Prostate gland (tissue), 2 donors: ENCODE measurements around the gene SREK1IP1.

Experiments
- POLR2A ChIP-seq: fragments of 450-650 bp; IDR thresholded peaks from one replicate; pipeline ENCODE4 v1.6.1; 2016; ENCODE audit warnings: antibody characterized with exemption, mild to moderate bottlenecking
- TF ChIP-seq, protein P1 (sequence below), 4 experiments: fragments of 200-600 bp in 2 of 4; fragments of 450-650 bp in 2 of 4; sonication (generic) in 2 of 4; IDR thresholded peaks; 1 replicate in 3 of 4; 2 replicates in 1 of 4; pipeline ENCODE4 v1.5.1; 2016 to 2019; ENCODE audit warnings: antibody characterized with exemption in 4 of 4, mild to moderate bottlenecking in 2 of 4, moderate library complexity in 2 of 4

DNA sequence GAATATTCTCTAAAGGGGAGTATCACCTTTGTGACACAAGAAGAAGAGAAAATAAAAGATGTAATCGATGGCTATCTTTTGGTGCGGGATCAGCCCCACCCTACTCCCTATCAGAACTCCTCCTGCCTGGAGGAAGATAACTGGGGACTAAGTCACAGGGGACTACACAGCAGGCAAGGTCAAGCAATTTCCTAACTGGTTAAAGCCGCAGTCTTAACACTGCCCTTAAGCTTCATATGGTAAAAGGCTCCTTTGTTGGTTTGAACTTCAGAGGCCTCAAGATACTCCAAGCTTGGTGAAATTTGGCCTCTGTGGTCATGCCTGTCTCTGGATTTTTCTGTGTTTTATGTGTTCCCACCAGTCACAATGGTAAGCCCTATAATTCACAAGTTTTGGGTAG is 79.5 kb downstream of the SREK1IP1 start:
- TF ChIP-seq, protein P1, sequence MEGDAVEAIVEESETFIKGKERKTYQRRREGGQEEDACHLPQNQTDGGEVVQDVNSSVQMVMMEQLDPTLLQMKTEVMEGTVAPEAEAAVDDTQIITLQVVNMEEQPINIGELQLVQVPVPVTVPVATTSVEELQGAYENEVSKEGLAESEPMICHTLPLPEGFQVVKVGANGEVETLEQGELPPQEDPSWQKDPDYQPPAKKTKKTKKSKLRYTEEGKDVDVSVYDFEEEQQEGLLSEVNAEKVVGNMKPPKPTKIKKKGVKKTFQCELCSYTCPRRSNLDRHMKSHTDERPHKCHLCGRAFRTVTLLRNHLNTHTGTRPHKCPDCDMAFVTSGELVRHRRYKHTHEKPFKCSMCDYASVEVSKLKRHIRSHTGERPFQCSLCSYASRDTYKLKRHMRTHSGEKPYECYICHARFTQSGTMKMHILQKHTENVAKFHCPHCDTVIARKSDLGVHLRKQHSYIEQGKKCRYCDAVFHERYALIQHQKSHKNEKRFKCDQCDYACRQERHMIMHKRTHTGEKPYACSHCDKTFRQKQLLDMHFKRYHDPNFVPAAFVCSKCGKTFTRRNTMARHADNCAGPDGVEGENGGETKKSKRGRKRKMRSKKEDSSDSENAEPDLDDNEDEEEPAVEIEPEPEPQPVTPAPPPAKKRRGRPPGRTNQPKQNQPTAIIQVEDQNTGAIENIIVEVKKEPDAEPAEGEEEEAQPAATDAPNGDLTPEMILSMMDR (IDR thresholded peaks at IDR 0.05) = no peak
- no peak for TF ChIP-seq POLR2A
